ENCODE measurements around the gene GFRA4. TPM values are rescaled to one million over a fixed set of nuclear protein-coding genes. Genes with fewer than 3 reads are reported as not detected.

GFRA4 gene
- polyA plus RNA-seq, 2 of the 4 experiments (the other 2 are of a cell fraction), result not detected

- FAIRE-seq (no peak), DNase-seq (ENCODE audit: low read depth in 1 of 2, low spot score in 1 of 2) (no peak), ATAC-seq (0 out of 6 replicates have a peak, but pooled peaks of 1 of the 2 experiments have one; percentile 4)
- H3K27ac ChIP-seq, result no peak overlapping the region
- ChIA-PET CTCF (interaction anchor here (0.7 to 61.5 kb wide), 7 partner anchors 14 to 124 kb away, joined by 3 to 2233 read pairs (median 4); partner anchors contain the start of genes ADISSP, CENPB, HSPA12B and SIGLEC1), POLR2A (no interaction called here)
- H3K4me2 ChIP-seq, result no peak overlapping the region
- TF ChIP-seq ATOH8 (CRISPR knock-in tag; IDR thresholded peaks at IDR 0.05; ENCODE audit: low read depth), result no peak
- no peak for TF ChIP-seq HOXA7 (CRISPR knock-in tag; IDR thresholded peaks at IDR 0.05)
- no peak for TF ChIP-seq JUNB (IDR thresholded peaks at IDR 0.05)
- no peak for TF ChIP-seq RNF2 (IDR thresholded peaks at IDR 0.05; ENCODE audit: borderline replicate concordance, low read depth)
- no peak for TF ChIP-seq CBX8 (IDR thresholded peaks at IDR 0.05)
- TF ChIP-seq PHF8 (IDR thresholded peaks at IDR 0.05; ENCODE audit: borderline replicate concordance, low read depth), result no peak
- no peak overlapping the region for H3K4me3 ChIP-seq
- H3K4me1 ChIP-seq, result no peaks in the 10 kb centered on the region
- no peaks in the 10 kb centered on the region for H3K9me3 ChIP-seq
- 26% methylated on average over 11 of the region's 12 CpGs for WGBS (ENCODE audit: missing lambda C conversion rate)
Observed at GRCh38 chr20:3661814-3662665, 1.2 kb downstream of the GFRA4 start.

- TF ChIP-seq HMGXB4 (CRISPR knock-in tag; IDR thresholded peaks at IDR 0.05; ENCODE audit: borderline replicate concordance) (no peak), BCL3 (IDR thresholded peaks at IDR 0.05) (no peak), TP53 (CRISPR knock-in tag; IDR thresholded peaks at IDR 0.05) (no peak)
- 0 out of 6 replicates have a peak, but pooled peaks of 1 of the 2 experiments have one; percentile 8 for ATAC-seq
- CTCF ChIA-PET, result interaction anchor here (1.9 to 61.5 kb wide), 3 partner anchors 15 to 97 kb away, joined by 4 to 2233 read pairs (median 14); partner anchors contain the start of genes ADISSP, HSPA12B and SIGLEC1
- POLR2A ChIA-PET, result no interaction called here
- Histone ChIP-seq H3K4me2 (peak overlapping the region; percentile 31), H3K4me1 (no peaks in the 10 kb centered on the region), H3K27ac (no peak overlapping the region), H3K4me3 (peak overlapping the region; percentile 4; the same call in 1 of the 3 replicates), H3K9me3 (no peaks in the 10 kb centered on the region)
- no peak for DNase-seq (ENCODE audit: low read depth in 1 of 2, low spot score in 1 of 2)
- FAIRE-seq, result no peak
- WGBS (ENCODE audit: missing lambda C conversion rate), result 44% methylated on average over 55 of the region's 60 CpGs
Observed at GRCh38 chr20:3661060-3661813, 2.0 kb downstream of the GFRA4 start.

GRCh38 chr20:3660262-3661059, 2.7 kb downstream of the GFRA4 start:
- ATAC-seq, result no peak
- ChIA-PET POLR2A (no interaction called here), CTCF (interaction anchor here (0.5 to 61.5 kb wide), 5 partner anchors 8 to 334 kb away, joined by 3 to 2233 read pairs (median 11); partner anchors contain the start of genes ADISSP, HSPA12B and SIGLEC1)

More at GRCh38 chr20:3660262-3661059, 2.7 kb downstream of the GFRA4 start:
- Histone ChIP-seq H3K27ac (no peak overlapping the region), H3K4me2 (peak overlapping the region; percentile 31), H3K9me3 (no peaks in the 10 kb centered on the region), H3K4me1 (no peaks in the 10 kb centered on the region), H3K4me3 (peak overlapping the region; percentile 4; the same call in 1 of the 3 replicates)
- no peak for FAIRE-seq
- 45% methylated on average over 57 of the region's 75 CpGs for WGBS (ENCODE audit: missing lambda C conversion rate)
- DNase-seq (ENCODE audit: low read depth in 1 of 2, low spot score in 1 of 2), result no peak
- TF ChIP-seq MAX (IDR thresholded peaks at IDR 0.05), result no peak
- TF ChIP-seq MYC (IDR thresholded peaks at IDR 0.05; ENCODE audit: borderline replicate concordance, low read length), result no peak
- no peak for TF ChIP-seq RARB (CRISPR knock-in tag; IDR thresholded peaks at IDR 0.05)
- TF ChIP-seq PHF8 (IDR thresholded peaks at IDR 0.05; ENCODE audit: borderline replicate concordance, low read depth), result no peak
- TF ChIP-seq ELK1 (IDR thresholded peaks at IDR 0.05; ENCODE audit: low read depth, low read length), result no peak
- TF ChIP-seq PBX3 (IDR thresholded peaks at IDR 0.05), result no peak
- no peak for TF ChIP-seq MAFK (IDR thresholded peaks at IDR 0.05; ENCODE audit: partially characterized antibody)
- no peak for TF ChIP-seq ZSCAN20 (CRISPR knock-in tag; IDR thresholded peaks at IDR 0.05)
- no peak for TF ChIP-seq POLR2AphosphoS2 (conservative IDR thresholded peaks at IDR 0.05; ENCODE audit: low read length)
